Pancreas (tissue), 10 donors: ENCODE results near the gene B3GNT7. TPM values are rescaled to one million over a fixed set of nuclear protein-coding genes. Genes with fewer than 3 reads are reported as not detected.
"Not testable (repeated sequence)": the region's sequence is repeated elsewhere in the genome, so short reads cannot be mapped to it uniquely, and the experiment has no call there.

Experiments
- ATAC-seq, 4 donors: fragments of 200-7000 bp; cut with Tn5 transposase; one replicate each; pipeline versions ENCODE4 v1.8.0 to v1.9.1; 2020; ENCODE audit warnings: mild to moderate bottlenecking in 4 of 4, moderate library complexity in 4 of 4
- DNase-seq, 6 donors: peaks; one replicate each; pipeline ENCODE4 v3.0.0-alpha.2; 2020
- FAIRE-seq: peaks from 2 replicates; lab custom pipeline; 2012; peaks lifted over from hg19 to GRCh38; lab: Jason Lieb, UNC
- H3K27ac ChIP-seq, 4 donors: fragments of 200-600 bp; sonication (generic); 1 replicate in 3 of 4; 2 replicates in 1 of 4; pipeline versions ENCODE4 v1.5.0 to v1.8.0; 2020
- H3K27me3 ChIP-seq, 4 donors: fragments of 200-600 bp; one replicate each; pipeline ENCODE4 v1.8.0; 2021
- H3K36me3 ChIP-seq, 3 donors: fragments of 200-600 bp; sonication (generic) in 1 of 3; one replicate each; pipeline versions ENCODE4 v1.5.0 to v1.8.0; 2020 to 2021
- H3K4me1 ChIP-seq, 3 donors: fragments of 200-600 bp; one replicate each; pipeline ENCODE4 v1.8.0; 2021
- H3K4me3 ChIP-seq, 4 donors: fragments of 200-600 bp; sonication (generic) in 2 of 4; one replicate each; pipeline versions ENCODE4 v1.5.0 to v1.8.0; 2020 to 2021
- H3K9me3 ChIP-seq, 4 donors: fragments of 200-600 bp; one replicate each; pipeline ENCODE4 v1.8.0; 2021
- CTCF ChIP-seq, 4 donors: fragments of 200-600 bp; sonication (generic) in 3 of 4; IDR thresholded peaks; one replicate each; pipeline versions ENCODE4 v1.5.0 to v1.8.0; 2021; ENCODE audit warnings: antibody characterized with exemption in 4 of 4
- WGBS, 2 donors: extraction: QIAGEN DNeasy Blood & Tissue Kit; methylation state at CpG; one replicate each; pipeline ENCODE4 v1.1.7; 2013; 5-methylcytosine and 5-hydroxymethylcytosine counted together
- intact Hi-C, 3 donors: fragments of 100-400 bp; cut with DNase I; formaldehyde crosslinking; loops; one replicate each; pipeline versions ENCODE4 v1.11.1 to v1.14.2; 2022
- polyA plus RNA-seq, 2 donors: library from polyadenylated mRNA; stranded (reverse); fragments of 200-250 nt; gene quantifications; one replicate each; pipeline ENCODE4 v1.2.3, GENCODE V29; 2013
- total RNA-seq, 6 donors: library from RNA; stranded (reverse); fragmentation: NEBNext Ultra II Directional in 4 of 6; extraction: Animal tissue kit (Norgen Biotek cat#: 25700) in 4 of 6; gene quantifications; one replicate each; pipeline versions ENCODE4 v1.2.1 to v1.2.4, GENCODE V29; 2021 to 2023
- donor health status: healthy with polysubstance abuse.
- donor health status: DM: no; HTN: no; CAD: no; lungs with moderate emphysema.
- donor health status: DM: no; HTN: no; CAD: no.
- donor health status: control.
- donor health status: control.
- donor health status: Bipolar disorder and iron deficiency.
- donor health status: DM: yes; HTN: yes; CAD: no.
- donor health status: DM: no; HTN: no; CAD: no.
- donor health status: DM: no; HTN: no; CAD: no.
- donor health status: DM: yes; HTN: yes; CAD: no.

Gene B3GNT7
- total and polyA plus RNA-seq, 8 donors, result 5.6 to 34.5 (median 12.1) TPM

GRCh38 chr2:231425811-231426703 is 30.5 kb downstream of the B3GNT7 start:
- TF ChIP-seq CTCF (IDR thresholded peaks at IDR 0.05), result no peak
- Histone ChIP-seq H3K9me3 (no peaks in the 10 kb centered on the region), H3K36me3 (no peaks in the 10 kb centered on the region), H3K4me3 (no peak overlapping the region), H3K27ac (no peak overlapping the region), H3K27me3 (no peaks in the 10 kb centered on the region), H3K4me1 (no peaks in the 10 kb centered on the region)
- WGBS, 2 donors, result 75 to 76% methylated on average over 21 of the region's 21 CpGs
- FAIRE-seq (no peak), DNase-seq (no peak), ATAC-seq (no peak)
- intact Hi-C loops, result no loop called here

GRCh38 chr2:231427116-231427515 is 31.6 kb downstream of the B3GNT7 start:
- 74 to 76% methylated on average over 3 of the region's 3 CpGs for WGBS, 2 donors
- H3K4me3 ChIP-seq, result no peak overlapping the region
- H3K4me1 ChIP-seq, result no peaks in the 10 kb centered on the region
- H3K9me3 ChIP-seq, result no peaks in the 10 kb centered on the region
- no peaks in the 10 kb centered on the region for H3K36me3 ChIP-seq
- intact Hi-C loops, result no loop called here
- no peak for TF ChIP-seq CTCF (IDR thresholded peaks at IDR 0.05)
- no peak overlapping the region for H3K27ac ChIP-seq
- DNase-seq (no peak), ATAC-seq (no peak), FAIRE-seq (no peak)
- no peaks in the 10 kb centered on the region for H3K27me3 ChIP-seq

- Histone ChIP-seq H3K9me3 (no peaks in the 10 kb centered on the region), H3K36me3 (no peaks in the 10 kb centered on the region), H3K27me3 (no peaks in the 10 kb centered on the region), H3K4me3 (no peak overlapping the region), H3K27ac (no peak overlapping the region), H3K4me1 (no peaks in the 10 kb centered on the region)
- no peak for TF ChIP-seq CTCF (IDR thresholded peaks at IDR 0.05)
- FAIRE-seq (no peak), DNase-seq (no peak), ATAC-seq (no peak)
- 73 to 84% methylated on average over 6 of the region's 6 CpGs for WGBS, 2 donors
- intact Hi-C loops, result no loop called here
Observed at GRCh38 chr2:231429152-231429551, 33.6 kb downstream of the B3GNT7 start.

- Histone ChIP-seq H3K36me3 (no peaks in the 10 kb centered on the region), H3K4me1 (no peaks in the 10 kb centered on the region), H3K4me3 (no peak overlapping the region), H3K27ac (no peak overlapping the region), H3K27me3 (no peaks in the 10 kb centered on the region), H3K9me3 (no peaks in the 10 kb centered on the region)
- intact Hi-C loops, result no loop called here
- FAIRE-seq (no peak), ATAC-seq (no peak), DNase-seq (no peak)
- 85% methylated on average over 3 of the region's 3 CpGs for WGBS, 2 donors
- TF ChIP-seq CTCF (IDR thresholded peaks at IDR 0.05), result no peak
Observed at GRCh38 chr2:231429901-231430300, 34.4 kb downstream of the B3GNT7 start.

- H3K9me3 ChIP-seq, ATAC-seq, H3K27ac ChIP-seq, intact Hi-C loops, H3K36me3 ChIP-seq, DNase-seq, H3K4me1 ChIP-seq, H3K27me3 ChIP-seq, H3K4me3 ChIP-seq, FAIRE-seq: not testable (repeated sequence)
- WGBS, 2 donors, result 81 to 95% methylated on average over 4 of the region's 4 CpGs
Observed at GRCh38 chr2:231430437-231430836, 34.9 kb downstream of the B3GNT7 start.
